ENCODE measurements around the gene GALNT10. TPM values are rescaled to one million over a fixed set of nuclear protein-coding genes. Genes with fewer than 3 reads are reported as not detected.

GALNT10 gene
- total and polyA plus RNA-seq, 9 of the 15 experiments (the other 6 are each of a cell fraction or from before 2014, with no cell fraction given): 4.6 to 37.1 (median 13.3) TPM

GRCh38 chr5:154217462-154217861, 26.9 kb downstream of the GALNT10 start:
- intact Hi-C loops (cut with micrococcal nuclease) (no loop called here), in situ Hi-C loops (cut with MboI) (no loop called here)
- ChIA-PET CTCF (ENCODE audit: low intra/inter-chr PET ratio) (no interaction called here), POLR2A (interaction anchor here (1.6 kb wide), 1 partner anchor 11 kb away, joined by 7 read pairs; no protein-coding TSS in a partner anchor)
- no peak overlapping the region for H2AFZ ChIP-seq (ENCODE audit: low read depth, low read length)
- no peak for FAIRE-seq
- no peak overlapping the region for H3K4me2 ChIP-seq (ENCODE audit: insufficient read depth, low read length)
- H3K27ac ChIP-seq (ENCODE audit: extremely low read depth, low read depth, low read length): no peak overlapping the region; the same call in 2 of the 3 replicates
- no peaks in the 10 kb centered on the region for H3K27me3 ChIP-seq (ENCODE audit: control insufficient read depth in 2 of 2, insufficient read depth in 2 of 2, low read length in 2 of 2)
- no TSS peak for BruUV-seq (replicated peaks)
- H3K4me3 ChIP-seq: no peak overlapping the region
- no peak overlapping the region for H3K9ac ChIP-seq (ENCODE audit: insufficient read depth in 1 of 2, low read depth in 2 of 2, low read length in 2 of 2)
- no peaks in the 10 kb centered on the region for H3K9me3 ChIP-seq (replicated peaks; ENCODE audit: control insufficient read depth, insufficient read depth, low read depth, low read length)
- H3K79me2 ChIP-seq (ENCODE audit: control insufficient read depth, insufficient read depth, low read length): no peaks in the 10 kb centered on the region
- H3K9me1 ChIP-seq (ENCODE audit: control insufficient read depth, insufficient read depth, low read length): no peaks in the 10 kb centered on the region
- no peaks in the 10 kb centered on the region for H4K20me1 ChIP-seq (replicated peaks; ENCODE audit: control insufficient read depth, insufficient read depth, low read length)
- no peaks in the 10 kb centered on the region; a peak in 1 of 5 replicates for H3K4me1 ChIP-seq (replicated peaks in 1 of 2; ENCODE audit: control insufficient read depth in 2 of 2, insufficient read depth in 2 of 2, low read length in 2 of 2)
- 63% methylated on average over 3 of the region's 4 CpGs for WGBS (ENCODE audit: insufficient coverage, low coverage, missing lambda C conversion rate)
- no peak for TF ChIP-seq KAT8 (IDR thresholded peaks at IDR 0.05; ENCODE audit: low read depth)
- no peak for DNase-seq (ENCODE audit: extremely low read depth in 1 of 4, low spot score in 3 of 4)
- ATAC-seq: no peak
- 0 out of 3 replicates have a peak, but pooled peaks cover 5% of the 10 kb centered on the region for H3K36me3 ChIP-seq (ENCODE audit: control insufficient read depth, insufficient read depth, low read length)

- H3K4me2 ChIP-seq (ENCODE audit: insufficient read depth, low read length): no peak overlapping the region
- no peaks in the 10 kb centered on the region for H3K9me3 ChIP-seq (replicated peaks; ENCODE audit: control insufficient read depth, insufficient read depth, low read depth, low read length)
- H3K79me2 ChIP-seq (ENCODE audit: control insufficient read depth, insufficient read depth, low read length): no peaks in the 10 kb centered on the region
- no peaks in the 10 kb centered on the region for H4K20me1 ChIP-seq (replicated peaks; ENCODE audit: control insufficient read depth, insufficient read depth, low read length)
- no peak for FAIRE-seq
- H3K36me3 ChIP-seq (ENCODE audit: control insufficient read depth, insufficient read depth, low read length): 0 out of 3 replicates have a peak, but pooled peaks cover 5% of the 10 kb centered on the region
- H2AFZ ChIP-seq (ENCODE audit: low read depth, low read length): no peak overlapping the region
- no peak overlapping the region for H3K4me3 ChIP-seq
- no peaks in the 10 kb centered on the region for H3K9me1 ChIP-seq (ENCODE audit: control insufficient read depth, insufficient read depth, low read length)
- no TSS peak for BruUV-seq (replicated peaks)
- H3K4me1 ChIP-seq (replicated peaks in 1 of 2; ENCODE audit: control insufficient read depth in 2 of 2, insufficient read depth in 2 of 2, low read length in 2 of 2): no peaks in the 10 kb centered on the region; a peak in 1 of 5 replicates
- no peak overlapping the region for H3K27ac ChIP-seq (ENCODE audit: extremely low read depth, low read depth, low read length)
- no peaks in the 10 kb centered on the region for H3K27me3 ChIP-seq (ENCODE audit: control insufficient read depth in 2 of 2, insufficient read depth in 2 of 2, low read length in 2 of 2)
- POLR2A ChIA-PET: no interaction called here
- H3K9ac ChIP-seq (ENCODE audit: insufficient read depth in 1 of 2, low read depth in 2 of 2, low read length in 2 of 2): peak overlapping the region in 1 of 2 experiments; percentile 29; a peak in 1 of 4 replicates
- in situ Hi-C loops (cut with MboI): no loop called here
- CTCF ChIA-PET (ENCODE audit: low intra/inter-chr PET ratio): no interaction called here
- no peak for ATAC-seq
- no peak for DNase-seq (ENCODE audit: extremely low read depth in 1 of 4, low spot score in 3 of 4)
- intact Hi-C loops (cut with micrococcal nuclease): no loop called here
- 76% methylated on average over 4 of the region's 8 CpGs for WGBS (ENCODE audit: insufficient coverage, low coverage, missing lambda C conversion rate)
- TF ChIP-seq ZKSCAN8 (CRISPR knock-in tag; IDR thresholded peaks at IDR 0.05) (no peak), ZNF436 (CRISPR knock-in tag; IDR thresholded peaks at IDR 0.05) (no peak), ZC3H4 (CRISPR knock-in tag; IDR thresholded peaks at IDR 0.05; ENCODE audit: borderline replicate concordance) (no peak), ERF (CRISPR knock-in tag; IDR thresholded peaks at IDR 0.05) (no peak), NR2C2 (CRISPR knock-in tag; IDR thresholded peaks at IDR 0.05) (no peak), NR2C2 (tag; IDR thresholded peaks at IDR 0.05) (no peak), ELF2 (CRISPR knock-in tag; IDR thresholded peaks at IDR 0.05) (no peak), RBBP5 (IDR thresholded peaks at IDR 0.05; ENCODE audit: borderline replicate concordance, insufficient read depth, low read length, poor library complexity, severe bottlenecking) (no peak), DIDO1 (tag; IDR thresholded peaks at IDR 0.05; ENCODE audit: low read depth) (no peak), ZBTB43 (CRISPR knock-in tag; IDR thresholded peaks at IDR 0.05) (no peak), NKRF (IDR thresholded peaks at IDR 0.05; ENCODE audit: borderline replicate concordance) (no peak), ZBTB7A (IDR thresholded peaks at IDR 0.05; ENCODE audit: borderline replicate concordance, control insufficient read depth, low read depth, low read length) (no peak)
Measured at GRCh38 chr5:154218786-154219185, 28.3 kb downstream of the GALNT10 start.

Measured in K562 (cell line).